ENCODE data around the gene LILRB4.
"Not testable (repeated sequence)": the region's sequence is repeated elsewhere in the genome, so short reads cannot be mapped to it uniquely, and the experiment has no call there.

LILRB4 gene

GRCh38 chr19:54662730-54663129, at the start of gene LILRB4:
Gene LILRB4 (plus strand): TSS chr19:54662985. CDS start chr19:54663034, 49 bp downstream.
- no peak for DNase-seq (ENCODE audit: low read depth)

- no peak for DNase-seq (ENCODE audit: low read depth)
Measured at GRCh38 chr19:54614726-54615125, 48.1 kb upstream of the LILRB4 start.

- DNase-seq (ENCODE audit: low read depth), result no peak
Measured at GRCh38 chr19:54616057-54616456, 46.7 kb upstream of the LILRB4 start.

GRCh38 chr19:54616821-54617560, 45.8 kb upstream of the LILRB4 start:
- DNase-seq (ENCODE audit: low read depth), result no peak

GRCh38 chr19:54620464-54620863, 42.3 kb upstream of the LILRB4 start:
- no peak for DNase-seq (ENCODE audit: low read depth)

GRCh38 chr19:54622431-54622830, 40.4 kb upstream of the LILRB4 start:
- DNase-seq (ENCODE audit: low read depth), result no peak

- not testable (repeated sequence) for DNase-seq (ENCODE audit: low read depth)
Measured at GRCh38 chr19:54624234-54624633, 38.6 kb upstream of the LILRB4 start.

- DNase-seq (ENCODE audit: low read depth), result not testable (repeated sequence)
Measured at GRCh38 chr19:54624934-54625730, 37.7 kb upstream of the LILRB4 start.

GRCh38 chr19:54626757-54627156, 36.0 kb upstream of the LILRB4 start:
- no peak for DNase-seq (ENCODE audit: low read depth)

- DNase-seq (ENCODE audit: low read depth), result not testable (repeated sequence)
Measured at GRCh38 chr19:54627912-54628311, 34.9 kb upstream of the LILRB4 start.

GRCh38 chr19:54630262-54630661, 32.5 kb upstream of the LILRB4 start, which contains the start of gene LILRB1:
Gene LILRB1 (plus strand): TSS chr19:54630484. CDS start chr19:54631074, 590 bp downstream.
- not testable (repeated sequence) for DNase-seq (ENCODE audit: low read depth)

GRCh38 chr19:54630782-54631181, 32.0 kb upstream of the LILRB4 start:
- no peak for DNase-seq (ENCODE audit: low read depth)

- DNase-seq (ENCODE audit: low read depth), result not testable (repeated sequence)
Measured at GRCh38 chr19:54631489-54632337, 31.1 kb upstream of the LILRB4 start.

- DNase-seq (ENCODE audit: low read depth), result not testable (repeated sequence)
Measured at GRCh38 chr19:54632517-54632916, 30.3 kb upstream of the LILRB4 start.

GRCh38 chr19:54633401-54633800, 29.4 kb upstream of the LILRB4 start:
- DNase-seq (ENCODE audit: low read depth), result no peak

- not testable (repeated sequence) for DNase-seq (ENCODE audit: low read depth)
Measured at GRCh38 chr19:54636081-54636480, 26.7 kb upstream of the LILRB4 start.

- no peak for DNase-seq (ENCODE audit: low read depth)
Measured at GRCh38 chr19:54638683-54639082, 24.1 kb upstream of the LILRB4 start.

GRCh38 chr19:54642953-54643352, 19.8 kb upstream of the LILRB4 start:
- DNase-seq (ENCODE audit: low read depth), result not testable (repeated sequence)

- not testable (repeated sequence) for DNase-seq (ENCODE audit: low read depth)
Measured at GRCh38 chr19:54643583-54643982, 19.2 kb upstream of the LILRB4 start.

GRCh38 chr19:54644056-54644455, 18.7 kb upstream of the LILRB4 start:
- DNase-seq (ENCODE audit: low read depth), result no peak

GRCh38 chr19:54646331-54646841, 16.4 kb upstream of the LILRB4 start:
- DNase-seq (ENCODE audit: low read depth), result no peak

GRCh38 chr19:54648129-54648528, 14.7 kb upstream of the LILRB4 start:
- DNase-seq (ENCODE audit: low read depth), result no peak
